ENCODE measurements around the gene PDXDC1.
A peak's percentile ranks its signal among the peaks of the same experiment; 100 is the strongest.
"Not testable (repeated sequence)": the region's sequence is repeated elsewhere in the genome, so short reads cannot be mapped to it uniquely, and the experiment has no call there.

The PDXDC1 gene

GRCh38 chr16:15073101-15073500, 98.3 kb downstream of the PDXDC1 start:
- no peak for DNase-seq

DNA sequence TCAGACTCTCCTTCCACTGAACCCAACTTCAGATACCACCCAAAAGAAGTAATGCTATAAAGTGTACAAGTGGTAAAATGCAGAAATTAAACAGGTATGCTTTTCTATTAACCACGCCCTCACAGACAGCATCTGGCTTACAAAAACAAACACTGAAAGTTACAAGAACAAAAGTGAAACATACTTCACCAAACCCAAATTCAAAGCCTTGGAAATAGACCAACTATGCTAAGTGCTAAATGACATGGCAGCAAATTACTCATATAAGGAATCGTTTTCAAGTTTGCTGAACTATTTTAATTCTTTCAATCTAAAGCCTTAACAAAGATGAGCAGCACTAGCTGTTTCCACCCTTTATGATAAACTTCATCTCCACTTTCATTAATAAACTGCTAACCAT, 101.3 kb downstream of the PDXDC1 start:
- DNase-seq, result not testable (repeated sequence)

DNA sequence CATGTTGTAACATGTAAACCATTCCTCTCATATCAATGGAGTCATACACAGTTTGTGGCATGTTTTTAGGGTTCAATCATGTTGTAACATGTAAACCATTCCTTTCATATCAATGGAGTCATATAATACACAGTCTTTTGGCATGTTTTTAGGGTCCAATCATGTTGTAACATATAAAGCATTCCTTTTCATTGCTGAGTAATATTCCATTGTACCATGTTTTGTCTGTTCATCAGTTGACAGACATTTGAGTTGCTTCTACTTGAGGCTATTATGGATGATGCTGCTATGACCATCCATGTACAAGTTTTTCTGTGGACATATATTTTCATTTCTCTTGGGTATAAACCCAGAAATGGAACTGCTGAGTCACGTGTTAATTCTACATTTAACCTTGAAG, 106.1 kb downstream of the PDXDC1 start:
- DNase-seq, result not testable (repeated sequence)

DNA sequence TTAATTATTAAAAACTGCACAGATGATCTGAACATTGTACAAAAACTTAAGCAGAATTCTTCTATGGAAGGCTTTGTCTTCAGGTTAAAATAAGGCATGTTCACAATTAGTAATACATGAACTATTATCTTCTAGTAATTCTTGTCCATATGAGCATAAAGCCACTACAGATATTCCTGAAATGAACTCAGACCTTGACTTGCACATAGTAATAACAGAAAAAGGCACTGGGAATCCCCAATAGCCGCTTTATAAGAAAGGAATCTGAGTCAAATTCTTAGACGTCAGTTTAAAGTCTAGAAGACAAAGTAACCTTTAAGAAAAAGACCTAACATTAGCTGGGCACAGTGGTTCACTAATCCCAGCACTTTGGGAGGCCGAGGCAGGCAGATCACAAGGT, 108.0 kb downstream of the PDXDC1 start:
- not testable (repeated sequence) for DNase-seq

GRCh38 chr16:15090663-15091269, 115.9 kb downstream of the PDXDC1 start:
- not testable (repeated sequence) for DNase-seq

GRCh38 chr16:15093571-15093954, 118.7 kb downstream of the PDXDC1 start:
- not testable (repeated sequence) for DNase-seq

DNA sequence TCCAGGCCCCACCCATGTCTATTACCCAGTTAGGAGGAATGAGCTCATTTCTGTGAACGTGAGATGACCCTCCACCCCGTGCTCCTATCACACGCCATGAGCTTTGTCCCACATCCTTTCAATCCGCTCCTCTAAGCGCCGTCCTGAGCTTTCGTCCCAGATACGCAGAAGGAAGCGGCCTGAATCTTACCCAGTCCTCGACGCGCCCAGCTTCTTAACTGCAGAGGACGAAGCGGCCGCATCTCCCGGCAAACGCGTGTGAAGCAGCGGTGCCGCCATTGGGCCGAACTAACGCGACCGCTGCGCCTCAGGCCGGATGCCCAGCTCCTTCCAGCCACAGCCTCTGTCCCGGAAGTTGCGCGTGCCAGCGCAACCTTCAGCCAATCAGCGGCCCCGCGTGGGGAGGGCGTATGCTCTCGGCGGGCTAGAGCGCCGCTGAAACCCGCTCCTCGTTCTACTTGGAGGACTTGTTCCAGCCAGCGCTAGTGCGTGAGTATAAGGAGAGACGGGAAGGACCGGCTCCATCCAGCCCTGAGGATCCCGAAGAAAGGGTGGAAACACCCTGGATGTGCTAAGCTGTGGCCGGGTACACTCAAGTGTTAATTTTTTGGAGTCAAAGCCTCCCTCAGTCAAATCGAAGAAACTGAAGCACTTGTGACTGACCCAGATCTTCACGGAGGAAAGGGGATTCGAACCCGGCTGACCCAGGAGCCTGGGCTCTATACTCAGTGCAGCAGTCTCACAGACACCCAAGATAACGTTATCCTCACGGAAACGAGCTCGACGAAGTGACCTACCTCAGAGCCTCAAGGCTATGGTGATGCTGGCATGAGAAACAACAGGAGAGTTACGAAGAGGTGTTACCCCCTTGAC, 119.4 kb downstream of the PDXDC1 start, which contains the start of gene RRN3:
RRN3 (minus strand) TSS at position 318 of the 873 bp plus-strand sequence; CDS start at position 279, 39 bp downstream.
- peak; percentile 89 to 90 for DNase-seq

DNA sequence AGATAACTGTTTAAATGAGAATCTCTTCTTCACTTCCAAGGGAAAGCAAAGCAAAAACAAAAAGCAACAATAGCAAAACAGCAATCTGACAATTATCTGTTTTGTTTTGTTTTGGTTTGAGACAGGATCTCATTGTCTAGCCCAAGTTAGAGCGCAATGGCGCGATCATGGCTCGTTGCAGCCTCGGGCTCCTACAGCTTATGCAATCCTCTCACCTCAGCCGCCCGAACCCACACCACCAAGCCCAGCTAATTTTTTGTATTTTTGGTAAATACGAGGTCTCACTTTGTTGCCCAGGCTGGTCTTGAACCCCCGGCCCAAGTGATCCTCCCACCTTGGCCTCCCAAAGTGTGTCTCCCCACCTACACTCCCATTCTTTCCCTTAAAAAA, 121.8 kb downstream of the PDXDC1 start:
- DNase-seq, result not testable (repeated sequence)

DNA sequence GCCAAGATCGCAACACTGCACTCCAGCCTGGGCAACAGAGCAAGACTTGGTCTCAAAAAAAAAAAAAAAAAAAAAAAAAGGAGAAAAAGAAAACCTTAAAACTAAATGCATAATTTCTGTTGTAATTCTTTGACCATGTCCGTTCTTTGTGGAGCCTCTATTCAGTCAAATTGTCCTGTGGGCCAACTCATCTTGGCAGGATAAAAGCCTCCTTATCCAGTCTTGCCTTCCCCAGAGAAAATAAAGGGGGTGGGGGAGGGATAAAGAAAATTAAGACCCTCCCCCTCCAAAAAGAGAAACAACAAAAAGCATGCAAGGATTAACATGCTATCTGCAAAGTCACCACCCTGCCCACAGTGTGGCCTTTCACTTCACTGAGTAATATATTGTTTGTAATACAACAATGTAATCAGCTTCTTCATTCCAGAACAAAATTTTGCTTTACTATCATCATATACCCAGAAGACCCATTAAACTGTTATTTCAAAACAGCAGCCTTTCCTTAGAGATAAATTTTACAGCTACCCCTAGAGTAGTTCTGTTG, 124.6 kb downstream of the PDXDC1 start:
- not testable (repeated sequence) for DNase-seq

- DNase-seq, result not testable (repeated sequence)
Measured at GRCh38 chr16:15100372-15100987, 125.7 kb downstream of the PDXDC1 start.

DNA sequence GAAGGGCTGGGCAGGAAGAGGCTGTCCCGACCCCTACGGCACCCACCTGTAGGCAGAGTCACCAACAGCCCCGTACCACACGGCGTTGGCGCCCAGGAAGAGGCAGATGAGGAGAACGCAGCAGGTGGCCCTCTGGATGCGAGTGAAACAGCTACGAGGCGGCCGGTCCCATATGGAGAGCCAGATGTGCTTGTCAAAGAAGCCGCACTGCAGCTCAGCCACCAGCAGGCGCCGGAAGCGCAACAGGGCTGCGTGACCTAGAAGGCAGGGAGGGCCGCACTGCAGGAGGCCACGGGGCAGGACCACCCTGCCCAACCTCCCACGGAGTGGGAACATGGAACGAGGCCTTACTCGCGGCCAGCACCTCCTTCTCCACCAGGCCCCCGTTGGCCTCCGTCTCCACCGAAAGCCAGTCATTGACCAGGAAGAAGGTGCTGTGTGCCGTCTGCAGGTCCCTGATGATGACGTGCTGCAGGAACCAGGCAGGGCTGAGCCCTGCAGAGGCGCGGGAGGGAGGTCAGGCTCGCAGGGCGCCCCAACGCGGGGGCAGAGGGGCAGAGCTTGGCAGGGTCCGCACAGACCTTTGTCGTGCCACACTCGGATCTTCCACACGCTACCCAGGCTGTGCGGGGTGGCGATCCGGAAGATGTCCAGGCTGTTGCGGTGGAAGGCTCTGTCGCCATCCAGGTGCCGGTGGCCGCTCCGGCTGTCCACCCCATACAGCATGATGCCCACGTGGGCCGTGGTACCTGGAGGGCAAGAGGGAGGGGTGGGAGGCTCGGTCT, 153.0 kb downstream of the PDXDC1 start:
- DNase-seq, result not testable (repeated sequence)

DNA sequence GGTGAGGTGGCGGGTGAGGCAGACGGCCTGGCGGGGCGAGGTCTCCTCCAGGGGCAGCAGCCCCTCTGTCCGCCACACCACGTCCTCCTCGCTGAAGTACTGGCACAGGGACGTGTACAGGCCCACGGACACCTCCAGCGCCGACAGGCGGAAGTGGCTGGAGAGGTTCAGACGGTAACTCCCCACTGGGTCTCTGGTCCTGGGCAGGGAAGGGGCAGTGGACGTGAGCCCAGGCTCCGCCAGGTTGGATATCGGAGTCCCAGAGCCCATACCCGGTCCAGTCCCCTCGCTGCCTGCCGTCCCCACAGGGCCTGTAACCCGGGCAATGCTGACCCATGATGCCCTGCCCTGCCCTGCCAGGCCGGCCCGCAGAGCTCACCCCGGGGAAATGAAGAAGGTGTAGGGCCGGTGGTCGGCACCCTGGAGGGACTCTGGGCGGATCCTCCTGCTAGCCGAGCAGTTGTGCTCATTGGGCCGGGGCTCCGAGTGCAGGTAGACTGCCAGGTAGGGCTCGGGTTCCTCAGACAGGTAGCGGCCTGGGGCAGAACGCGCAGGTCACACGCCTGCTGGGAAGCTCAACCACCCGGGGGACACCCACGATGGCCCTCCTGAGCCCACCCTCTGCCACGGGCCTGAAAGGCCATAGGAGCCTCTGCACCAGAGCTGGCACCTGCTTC, 155.6 kb downstream of the PDXDC1 start:
- not testable (repeated sequence) for DNase-seq

DNA sequence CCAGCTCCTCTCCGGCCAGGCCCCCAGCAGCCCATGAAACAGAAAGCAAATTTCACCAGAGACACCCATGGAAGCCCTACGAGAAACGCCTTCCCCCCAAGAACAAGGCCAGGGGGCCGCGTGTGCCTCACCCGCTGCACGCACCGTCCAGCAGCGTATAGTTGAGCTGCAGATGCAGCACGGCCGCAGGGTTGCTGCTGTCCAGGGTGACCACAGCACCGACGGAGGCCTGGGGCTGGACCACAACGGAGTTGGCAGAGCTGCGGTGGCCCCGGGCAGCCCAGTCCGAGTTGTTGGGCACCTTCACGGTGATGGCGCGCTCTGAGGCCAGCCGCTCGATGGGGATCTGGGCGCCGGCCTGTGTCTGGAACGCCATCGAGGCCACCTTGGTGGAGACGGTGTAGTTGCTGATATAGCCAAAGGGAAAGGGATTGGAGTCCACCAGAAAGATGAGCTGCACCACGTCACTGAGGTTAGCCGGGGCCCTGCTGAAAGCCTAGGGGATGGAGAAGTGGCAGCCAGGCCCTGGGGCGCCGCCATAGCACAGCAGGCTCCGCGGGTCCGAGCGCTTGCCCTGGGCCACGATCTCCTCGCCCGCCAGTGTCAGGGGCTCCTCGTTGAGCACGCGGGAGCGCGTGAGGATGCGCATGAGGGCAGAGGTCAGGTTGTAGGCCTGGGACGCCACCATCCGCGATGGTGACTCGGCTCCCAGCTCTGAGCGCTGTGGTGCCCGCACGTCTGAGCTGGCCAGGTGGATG, 156.3 kb downstream of the PDXDC1 start:
- DNase-seq, result not testable (repeated sequence)

DNA sequence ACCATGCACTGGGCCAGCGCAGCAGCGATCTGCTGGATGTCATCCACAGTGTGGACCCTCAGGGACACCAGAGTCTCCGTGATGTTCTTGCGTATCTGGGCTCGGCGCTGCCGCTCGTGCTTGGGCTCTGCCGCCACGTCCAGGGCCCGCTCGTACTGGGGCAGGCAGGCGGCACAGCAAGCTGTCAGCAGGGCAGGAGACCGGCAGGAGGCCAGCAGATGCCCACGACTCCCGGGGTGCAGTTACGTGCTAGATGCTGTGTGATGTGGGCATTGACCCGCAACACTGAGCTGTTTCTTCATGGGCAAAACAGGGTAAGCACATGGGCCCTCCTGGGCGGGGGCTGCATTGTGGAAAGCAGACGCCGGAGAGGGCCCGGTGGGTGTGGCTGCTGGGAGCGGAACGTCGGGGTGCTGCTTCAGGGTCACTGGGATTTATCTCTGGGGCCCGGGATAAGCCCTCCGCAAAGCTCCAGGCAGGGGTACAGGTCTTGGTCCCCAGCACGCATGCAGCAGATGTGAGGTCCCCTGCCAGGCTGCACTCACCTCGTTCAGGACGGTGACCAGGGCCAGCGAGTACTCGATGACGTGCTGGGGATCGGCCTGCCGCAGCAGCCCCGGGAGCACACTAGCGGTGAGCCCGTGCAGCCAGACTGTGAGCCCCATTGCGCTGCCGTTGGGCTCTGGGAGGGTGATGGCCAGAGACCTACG, 158.0 kb downstream of the PDXDC1 start:
- not testable (repeated sequence) for DNase-seq

GRCh38 chr16:15133554-15133953, 158.7 kb downstream of the PDXDC1 start:
- DNase-seq, result not testable (repeated sequence)

DNA sequence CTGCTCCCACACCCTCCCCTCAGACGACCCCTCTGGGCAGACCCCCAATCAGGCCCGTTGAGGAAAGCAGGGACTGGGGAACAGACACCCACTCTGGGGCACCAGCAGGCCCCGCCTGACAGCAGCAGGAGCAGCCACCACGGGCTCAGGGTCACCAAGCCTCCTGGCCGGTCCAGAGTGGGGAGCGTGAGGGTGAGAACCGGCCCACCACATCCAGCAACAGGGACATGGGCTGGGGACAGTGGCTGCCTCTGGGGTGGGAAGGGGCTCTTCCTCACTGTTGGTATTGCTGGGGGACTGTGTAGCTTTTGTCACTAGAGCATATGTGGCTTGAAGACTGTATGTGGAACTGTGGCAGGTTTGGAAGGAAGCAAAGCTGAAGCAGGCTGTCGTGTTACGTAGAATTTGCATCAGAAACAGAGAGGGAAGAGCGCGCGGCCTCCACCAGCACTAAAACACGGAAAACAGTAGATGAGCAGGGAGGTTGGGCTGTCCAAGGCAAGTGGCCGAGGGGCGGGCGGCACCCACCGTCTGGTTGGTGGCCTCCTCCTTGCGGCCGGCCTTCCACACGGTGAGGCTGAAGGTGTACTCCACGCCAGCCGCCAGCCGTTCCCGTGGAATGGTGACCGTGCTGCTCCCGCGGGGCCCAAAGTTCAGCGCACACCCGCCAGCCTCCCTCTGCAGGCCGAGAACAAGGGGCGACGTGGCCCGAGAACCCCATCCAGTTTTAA, 160.1 kb downstream of the PDXDC1 start:
- DNase-seq, result not testable (repeated sequence)

- not testable (repeated sequence) for DNase-seq
Measured at GRCh38 chr16:15135483-15136360, 160.9 kb downstream of the PDXDC1 start.

GRCh38 chr16:15137514-15137913, 162.7 kb downstream of the PDXDC1 start:
- not testable (repeated sequence) for DNase-seq

Data from stimulated activated CD4-positive, alpha-beta T cell treated with anti-CD3 and anti-CD28 coated beads, Interleukin-2, amount 100 ng/mL, for 24 hours (primary cell).